ENCODE data around the gene CSGALNACT2.
"Not testable (repeated sequence)": the region's sequence is repeated elsewhere in the genome, so short reads cannot be mapped to it uniquely, and the experiment has no call there.

The CSGALNACT2 gene

DNA sequence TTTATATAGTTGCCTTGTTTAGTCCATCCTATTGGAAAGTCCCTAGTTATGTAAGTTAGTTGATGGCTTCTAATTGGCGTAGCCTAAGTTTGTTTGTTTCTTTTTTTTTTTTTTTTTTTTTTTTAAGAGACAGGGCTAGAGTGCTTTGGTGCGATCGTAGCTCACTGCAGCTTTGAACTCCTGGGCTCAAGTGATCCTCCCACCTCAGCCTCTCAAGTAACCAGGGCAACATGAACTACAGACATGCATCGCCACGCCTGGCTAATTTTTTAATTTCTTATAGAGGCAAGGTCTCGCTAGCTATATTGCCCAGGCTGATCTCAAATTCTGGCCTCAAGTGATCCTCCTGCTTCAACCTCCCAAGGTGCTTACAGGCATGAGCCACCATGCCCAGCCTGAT is 7.1 kb downstream of the CSGALNACT2 start:
- no peak for DNase-seq (ENCODE audit: low spot score)

GRCh38 chr10:43145936-43146335 is 7.7 kb downstream of the CSGALNACT2 start:
- DNase-seq (ENCODE audit: low spot score): not testable (repeated sequence)

GRCh38 chr10:43151371-43151770 is 13.1 kb downstream of the CSGALNACT2 start:
- DNase-seq (ENCODE audit: low spot score): no peak

DNA sequence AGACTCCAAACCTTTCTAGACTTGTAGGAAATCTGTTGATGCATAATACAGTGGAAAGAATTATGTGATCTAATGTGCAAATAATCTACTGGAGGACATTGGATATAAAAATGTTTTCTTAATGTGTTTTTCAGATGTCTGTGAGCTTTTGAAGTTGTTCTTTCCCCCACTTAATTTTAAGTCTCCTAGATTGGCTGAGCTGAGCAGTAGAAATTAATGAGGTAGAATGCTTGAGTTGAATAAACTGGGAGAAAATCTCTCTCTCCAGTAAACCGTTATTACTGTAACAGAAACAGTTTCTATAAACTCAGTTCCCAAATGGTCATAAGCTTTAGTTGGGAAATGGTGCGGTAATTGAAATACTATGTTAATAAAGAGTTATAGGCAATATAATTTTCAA is 15.7 kb downstream of the CSGALNACT2 start:
- DNase-seq (ENCODE audit: low spot score): no peak

DNA sequence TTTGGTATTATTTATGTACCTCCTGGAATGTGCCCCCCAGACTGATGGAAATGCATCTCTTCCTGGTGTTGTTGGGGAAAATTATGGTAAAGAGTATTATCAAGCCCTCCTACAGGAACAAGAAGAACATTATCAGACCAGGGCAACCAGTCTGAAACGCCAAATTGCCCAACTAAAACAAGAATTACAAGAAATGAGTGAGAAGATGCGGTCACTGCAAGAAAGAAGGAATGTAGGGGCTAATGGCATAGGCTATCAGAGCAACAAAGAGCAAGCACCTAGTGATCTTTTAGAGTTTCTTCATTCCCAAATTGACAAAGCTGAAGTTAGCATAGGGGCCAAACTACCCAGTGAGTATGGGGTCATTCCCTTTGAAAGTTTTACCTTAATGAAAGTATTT is 17.0 kb downstream of the CSGALNACT2 start:
- no peak for DNase-seq (ENCODE audit: low spot score)

DNA sequence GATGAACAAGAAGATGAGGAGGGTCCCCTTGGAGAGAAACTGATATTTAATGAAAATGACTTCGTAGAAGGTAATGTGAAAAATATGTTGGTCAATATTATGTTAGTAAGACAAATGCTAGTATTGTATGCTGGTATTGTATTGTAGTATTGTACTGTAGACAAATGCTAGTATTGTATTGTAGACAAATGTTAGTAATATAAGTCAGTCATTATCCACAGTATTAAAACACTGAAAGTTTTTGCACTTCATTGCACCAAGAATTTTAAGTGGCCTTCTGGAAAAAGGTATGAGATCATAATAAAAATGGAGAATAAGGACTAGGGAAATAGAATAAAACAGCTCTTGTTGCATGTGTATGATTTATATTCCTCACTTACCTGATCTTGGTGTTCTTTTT is 17.5 kb downstream of the CSGALNACT2 start:
- no peak for DNase-seq (ENCODE audit: low spot score)

- DNase-seq (ENCODE audit: low spot score): no peak
Measured at GRCh38 chr10:43156590-43157341, 18.5 kb downstream of the CSGALNACT2 start.

- no peak for DNase-seq (ENCODE audit: low spot score)
Measured at GRCh38 chr10:43158636-43159035, 20.4 kb downstream of the CSGALNACT2 start.

DNA sequence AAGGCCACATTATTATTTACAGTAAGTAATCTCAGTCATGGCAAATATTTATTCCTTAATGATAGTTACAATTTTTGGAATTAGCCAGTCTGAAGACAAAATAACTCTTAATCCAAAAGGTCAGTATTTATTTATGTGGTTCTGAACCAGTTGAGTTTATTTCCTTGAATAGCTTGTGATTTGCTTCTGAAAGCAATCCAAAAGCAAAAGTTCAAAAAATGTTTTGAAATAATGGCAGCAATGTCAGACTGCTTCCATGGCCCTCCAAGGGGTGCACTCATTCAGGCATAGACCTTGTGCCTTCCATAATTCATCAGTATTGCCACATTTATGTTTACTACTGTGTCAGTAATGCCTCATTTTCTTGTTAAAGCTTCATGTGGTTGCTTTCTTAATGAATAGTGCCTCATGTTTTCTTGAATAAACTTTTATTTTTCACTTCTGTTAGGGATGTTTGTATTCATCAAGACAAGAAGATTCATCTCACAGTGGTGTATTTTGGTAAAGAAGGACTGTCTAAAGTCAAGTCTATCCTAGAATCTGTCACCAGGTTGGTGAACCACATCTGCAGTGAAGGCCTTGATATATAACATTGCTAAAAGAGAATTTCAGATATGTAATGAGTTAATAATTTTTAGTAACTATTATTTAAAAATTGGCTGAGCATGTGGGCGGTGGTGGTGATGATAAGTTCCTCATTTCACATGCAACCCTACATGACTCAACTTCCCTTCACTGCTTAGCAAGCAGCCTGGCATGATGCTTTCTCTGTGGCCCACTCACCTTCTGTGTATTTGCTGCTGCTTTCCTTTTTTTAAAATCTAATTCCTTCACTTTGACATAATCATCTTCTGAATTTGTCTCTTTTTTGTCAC is 22.0 kb downstream of the CSGALNACT2 start:
- DNase-seq (ENCODE audit: low spot score): no peak

DNA sequence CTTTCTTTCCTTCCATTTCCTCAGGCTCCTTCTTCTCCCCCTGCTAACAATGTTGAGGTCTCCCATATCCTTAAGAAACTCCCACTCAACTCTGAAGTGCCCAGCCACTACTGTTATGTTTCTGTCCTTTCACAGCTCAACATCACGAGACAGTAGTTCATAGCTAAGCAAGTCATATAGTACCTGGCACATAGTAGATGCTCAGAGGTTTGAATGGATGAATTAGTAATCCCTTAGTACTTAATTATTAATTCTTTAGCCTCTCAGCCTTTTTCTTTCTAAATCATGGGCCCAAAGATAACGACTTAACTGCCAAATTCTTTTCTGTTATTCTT is 22.6 kb downstream of the CSGALNACT2 start:
- no peak for DNase-seq (ENCODE audit: low spot score)

DNA sequence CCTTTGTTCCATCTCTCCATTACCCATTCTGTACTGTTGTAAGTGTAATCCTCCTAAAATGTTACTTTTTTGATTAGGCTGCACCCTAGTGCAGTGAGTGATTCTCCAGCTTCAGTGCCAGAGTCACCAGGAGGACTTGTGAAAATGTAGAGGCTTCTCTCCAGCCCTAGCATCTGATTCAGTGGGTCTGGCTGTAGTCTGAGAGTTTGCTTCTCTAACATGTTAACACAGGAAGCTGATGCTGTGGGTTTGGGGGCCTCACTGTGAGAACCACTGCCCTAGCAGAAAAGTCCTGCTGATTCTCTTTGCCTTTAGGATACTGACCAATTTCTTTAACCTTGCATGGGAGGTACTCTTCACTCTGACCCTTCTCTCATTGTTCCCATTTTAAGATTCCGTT is 24.4 kb downstream of the CSGALNACT2 start:
- DNase-seq (ENCODE audit: low spot score): no peak

- no peak for DNase-seq (ENCODE audit: low spot score)
Measured at GRCh38 chr10:43166207-43166879, 28.1 kb downstream of the CSGALNACT2 start.

- no peak for DNase-seq (ENCODE audit: low spot score)
Measured at GRCh38 chr10:43166880-43167497, 28.7 kb downstream of the CSGALNACT2 start.

DNA sequence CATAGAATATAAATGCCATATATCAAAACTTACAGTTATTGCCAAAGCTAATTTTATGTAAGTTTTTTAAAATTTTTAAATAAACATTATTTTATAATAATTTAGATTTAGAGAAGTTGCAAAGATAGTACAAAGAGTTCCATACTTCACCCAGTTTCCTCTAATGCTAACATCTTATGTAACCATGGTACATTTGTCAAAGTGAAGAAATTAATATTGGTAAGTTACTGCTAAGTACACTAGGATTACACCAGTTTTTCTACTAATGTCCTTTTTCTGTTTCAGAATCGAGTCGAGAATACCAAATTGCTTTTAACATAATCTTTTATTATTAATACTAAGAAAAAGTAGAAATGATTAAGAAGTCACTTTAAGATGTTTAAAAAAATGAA is 29.2 kb downstream of the CSGALNACT2 start:
- DNase-seq (ENCODE audit: low spot score): no peak

- no peak for DNase-seq (ENCODE audit: low spot score)
Measured at GRCh38 chr10:43170491-43170890, 32.2 kb downstream of the CSGALNACT2 start.

DNA sequence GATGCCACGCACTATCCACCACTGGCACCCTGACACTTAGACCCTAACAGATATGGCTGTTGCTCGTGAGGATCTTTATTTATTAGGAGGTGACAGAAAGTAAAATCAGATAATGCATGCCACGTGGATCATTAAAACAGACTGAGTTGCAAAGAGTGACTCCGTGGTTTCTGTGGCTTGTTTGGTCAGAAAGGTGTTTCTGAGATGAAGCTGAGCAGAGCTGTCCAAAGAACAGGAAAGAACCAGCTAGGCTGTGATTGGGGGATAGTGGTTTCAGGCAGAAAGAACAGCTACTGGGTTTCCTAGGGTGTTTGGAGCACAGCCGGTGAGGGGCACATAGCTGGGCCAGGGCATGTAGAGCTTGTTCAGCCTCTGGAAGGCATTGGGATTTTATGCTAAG is 34.4 kb downstream of the CSGALNACT2 start:
- DNase-seq (ENCODE audit: low spot score): no peak

- DNase-seq (ENCODE audit: low spot score): no peak
Measured at GRCh38 chr10:43173120-43173519, 34.9 kb downstream of the CSGALNACT2 start.

GRCh38 chr10:43174969-43175368 is 36.7 kb downstream of the CSGALNACT2 start:
- no peak for DNase-seq (ENCODE audit: low spot score)

- DNase-seq (ENCODE audit: low spot score): no peak
Measured at GRCh38 chr10:43176271-43176670, 38.0 kb downstream of the CSGALNACT2 start.

- no peak for DNase-seq (ENCODE audit: low spot score)
Measured at GRCh38 chr10:43177595-43177994, 39.4 kb downstream of the CSGALNACT2 start.

GRCh38 chr10:43181146-43181545 is 42.9 kb downstream of the CSGALNACT2 start:
- no peak for DNase-seq (ENCODE audit: low spot score)

DNA sequence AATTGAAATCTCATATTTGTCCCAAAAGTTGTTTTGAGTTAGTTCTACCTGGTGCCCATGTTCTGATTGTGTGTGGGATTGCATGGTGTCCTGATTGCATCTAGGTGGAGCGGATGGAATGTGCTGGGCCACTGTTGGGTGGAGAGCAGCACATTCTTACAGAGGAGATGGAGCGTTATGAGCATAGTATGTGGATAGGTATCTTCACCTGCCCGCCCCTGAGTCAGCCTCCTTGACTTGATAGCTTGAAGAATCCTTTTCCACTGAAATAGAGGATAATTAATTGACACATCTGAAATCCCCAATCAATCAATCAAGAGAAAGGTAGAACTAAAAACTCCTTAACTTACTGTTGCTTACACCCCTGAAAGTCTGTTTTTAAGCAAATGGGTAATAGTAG is 45.5 kb downstream of the CSGALNACT2 start:
- DNase-seq (ENCODE audit: low spot score): not testable (repeated sequence)
